ENCODE data around the gene CYP3A5.

CYP3A5 gene

DNA sequence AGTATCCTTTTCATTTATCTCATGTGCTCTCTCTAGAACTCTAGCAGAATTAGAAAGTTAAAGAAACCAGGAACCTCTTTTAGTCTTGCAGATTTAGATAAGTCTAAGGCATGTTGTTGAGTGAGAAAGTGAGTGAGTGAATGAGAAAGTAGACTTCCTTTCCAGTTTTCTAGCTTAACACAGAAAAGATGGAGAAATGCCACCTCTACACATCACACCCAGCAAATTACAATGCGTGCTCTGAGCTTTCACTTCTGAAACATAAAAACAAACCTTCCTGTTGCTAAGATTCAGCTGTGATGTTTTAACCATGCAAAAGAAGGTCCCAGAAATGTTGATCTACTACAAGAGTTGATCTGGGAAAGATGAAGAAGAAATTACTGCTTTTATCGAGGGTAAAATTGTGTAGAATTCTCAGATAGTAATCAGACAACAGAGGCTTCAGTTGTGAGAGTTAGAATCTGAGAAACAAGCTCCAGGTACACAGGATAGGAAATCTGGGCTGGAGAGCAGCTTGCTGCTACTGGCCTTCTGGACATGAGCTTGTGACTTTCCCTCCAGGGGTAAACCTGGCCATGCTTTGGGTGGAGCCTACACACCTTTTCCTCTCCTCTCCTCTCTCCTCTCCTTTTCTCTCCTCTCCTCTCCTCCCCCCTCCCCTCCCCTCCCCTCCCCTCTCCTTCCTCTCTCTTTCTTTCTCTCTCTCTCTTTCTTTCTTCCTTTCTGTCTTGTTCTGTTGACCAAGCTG is 4.6 kb downstream of the CYP3A5 start:
- POLR2A ChIA-PET = no interaction called here
- CTCF ChIA-PET = interaction anchor here (0.7 kb wide), 1 partner anchor 263 kb away, joined by 3 read pairs; no protein-coding TSS in a partner anchor
- Histone ChIP-seq H3K36me3 (ENCODE audit: control insufficient read depth in 2 of 2, insufficient read depth in 1 of 2, low read length in 2 of 2) (peaks cover 0 to 33% of the 10 kb centered on the region in 2 experiments; a peak in 1 of 3 replicates), H3K9me3 (ENCODE audit: control insufficient read depth, insufficient read depth, low read depth, low read length) (no peaks in the 10 kb centered on the region), H3K4me1 (ENCODE audit: control insufficient read depth, insufficient read depth, low read length) (peaks cover 5% of the 10 kb centered on the region), H3K27ac (ENCODE audit: extremely low read depth, low read depth, low read length) (no peak overlapping the region), H3K4me3 (ENCODE audit: low read depth, low read length) (no peak overlapping the region)
- TF ChIP-seq MYNN (tag by site-specific recombination; IDR thresholded peaks at IDR 0.05; ENCODE audit: borderline replicate concordance) (no peak), PRDM1 (tag by site-specific recombination; IDR thresholded peaks at IDR 0.05) (peak; percentile 83)

DNA sequence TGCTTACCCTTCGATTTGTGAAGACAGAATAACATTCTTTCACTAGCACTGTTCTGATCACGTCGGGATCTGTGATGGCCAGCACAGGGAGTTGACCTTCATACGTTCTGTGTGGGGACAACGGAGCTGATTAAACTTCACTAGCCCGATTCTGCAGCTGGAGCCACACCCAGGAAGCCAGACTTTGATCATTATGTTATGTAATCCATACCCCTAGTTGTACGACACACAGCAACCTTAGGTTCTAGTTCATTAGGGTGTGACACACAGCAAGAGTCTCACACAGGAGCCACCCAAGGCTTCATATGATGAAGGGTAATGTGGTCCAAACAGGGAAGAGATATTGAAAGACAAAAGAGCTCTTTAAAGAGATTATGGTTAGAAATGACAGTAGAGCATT is 7.2 kb downstream of the CYP3A5 start:
- TF ChIP-seq ZNF155 (tag by site-specific recombination; IDR thresholded peaks at IDR 0.05) (no peak), GLI4 (tag by site-specific recombination; IDR thresholded peaks at IDR 0.05) (no peak), TRIM28 (IDR thresholded peaks at IDR 0.05; ENCODE audit: borderline replicate concordance, low read length) (no peak), ZSCAN16 (tag by site-specific recombination; IDR thresholded peaks at IDR 0.05) (no peak), SCRT1 (tag by site-specific recombination; IDR thresholded peaks at IDR 0.05; ENCODE audit: borderline replicate concordance) (no peak), ZNF785 (tag by site-specific recombination; IDR thresholded peaks at IDR 0.05) (no peak), ZNF404 (tag by site-specific recombination; IDR thresholded peaks at IDR 0.05) (no peak), ZNF623 (tag by site-specific recombination; IDR thresholded peaks at IDR 0.05) (no peak), REPIN1 (tag by site-specific recombination; IDR thresholded peaks at IDR 0.05; ENCODE audit: low read depth) (no peak), GFI1B (tag by site-specific recombination; IDR thresholded peaks at IDR 0.05) (no peak)
- TF ChIP-seq, protein P1, sequence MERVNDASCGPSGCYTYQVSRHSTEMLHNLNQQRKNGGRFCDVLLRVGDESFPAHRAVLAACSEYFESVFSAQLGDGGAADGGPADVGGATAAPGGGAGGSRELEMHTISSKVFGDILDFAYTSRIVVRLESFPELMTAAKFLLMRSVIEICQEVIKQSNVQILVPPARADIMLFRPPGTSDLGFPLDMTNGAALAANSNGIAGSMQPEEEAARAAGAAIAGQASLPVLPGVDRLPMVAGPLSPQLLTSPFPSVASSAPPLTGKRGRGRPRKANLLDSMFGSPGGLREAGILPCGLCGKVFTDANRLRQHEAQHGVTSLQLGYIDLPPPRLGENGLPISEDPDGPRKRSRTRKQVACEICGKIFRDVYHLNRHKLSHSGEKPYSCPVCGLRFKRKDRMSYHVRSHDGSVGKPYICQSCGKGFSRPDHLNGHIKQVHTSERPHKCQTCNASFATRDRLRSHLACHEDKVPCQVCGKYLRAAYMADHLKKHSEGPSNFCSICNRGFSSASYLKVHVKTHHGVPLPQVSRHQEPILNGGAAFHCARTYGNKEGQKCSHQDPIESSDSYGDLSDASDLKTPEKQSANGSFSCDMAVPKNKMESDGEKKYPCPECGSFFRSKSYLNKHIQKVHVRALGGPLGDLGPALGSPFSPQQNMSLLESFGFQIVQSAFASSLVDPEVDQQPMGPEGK (tag by site-specific recombination; IDR thresholded peaks at IDR 0.05) = no peak
- TF ChIP-seq, protein P2, sequence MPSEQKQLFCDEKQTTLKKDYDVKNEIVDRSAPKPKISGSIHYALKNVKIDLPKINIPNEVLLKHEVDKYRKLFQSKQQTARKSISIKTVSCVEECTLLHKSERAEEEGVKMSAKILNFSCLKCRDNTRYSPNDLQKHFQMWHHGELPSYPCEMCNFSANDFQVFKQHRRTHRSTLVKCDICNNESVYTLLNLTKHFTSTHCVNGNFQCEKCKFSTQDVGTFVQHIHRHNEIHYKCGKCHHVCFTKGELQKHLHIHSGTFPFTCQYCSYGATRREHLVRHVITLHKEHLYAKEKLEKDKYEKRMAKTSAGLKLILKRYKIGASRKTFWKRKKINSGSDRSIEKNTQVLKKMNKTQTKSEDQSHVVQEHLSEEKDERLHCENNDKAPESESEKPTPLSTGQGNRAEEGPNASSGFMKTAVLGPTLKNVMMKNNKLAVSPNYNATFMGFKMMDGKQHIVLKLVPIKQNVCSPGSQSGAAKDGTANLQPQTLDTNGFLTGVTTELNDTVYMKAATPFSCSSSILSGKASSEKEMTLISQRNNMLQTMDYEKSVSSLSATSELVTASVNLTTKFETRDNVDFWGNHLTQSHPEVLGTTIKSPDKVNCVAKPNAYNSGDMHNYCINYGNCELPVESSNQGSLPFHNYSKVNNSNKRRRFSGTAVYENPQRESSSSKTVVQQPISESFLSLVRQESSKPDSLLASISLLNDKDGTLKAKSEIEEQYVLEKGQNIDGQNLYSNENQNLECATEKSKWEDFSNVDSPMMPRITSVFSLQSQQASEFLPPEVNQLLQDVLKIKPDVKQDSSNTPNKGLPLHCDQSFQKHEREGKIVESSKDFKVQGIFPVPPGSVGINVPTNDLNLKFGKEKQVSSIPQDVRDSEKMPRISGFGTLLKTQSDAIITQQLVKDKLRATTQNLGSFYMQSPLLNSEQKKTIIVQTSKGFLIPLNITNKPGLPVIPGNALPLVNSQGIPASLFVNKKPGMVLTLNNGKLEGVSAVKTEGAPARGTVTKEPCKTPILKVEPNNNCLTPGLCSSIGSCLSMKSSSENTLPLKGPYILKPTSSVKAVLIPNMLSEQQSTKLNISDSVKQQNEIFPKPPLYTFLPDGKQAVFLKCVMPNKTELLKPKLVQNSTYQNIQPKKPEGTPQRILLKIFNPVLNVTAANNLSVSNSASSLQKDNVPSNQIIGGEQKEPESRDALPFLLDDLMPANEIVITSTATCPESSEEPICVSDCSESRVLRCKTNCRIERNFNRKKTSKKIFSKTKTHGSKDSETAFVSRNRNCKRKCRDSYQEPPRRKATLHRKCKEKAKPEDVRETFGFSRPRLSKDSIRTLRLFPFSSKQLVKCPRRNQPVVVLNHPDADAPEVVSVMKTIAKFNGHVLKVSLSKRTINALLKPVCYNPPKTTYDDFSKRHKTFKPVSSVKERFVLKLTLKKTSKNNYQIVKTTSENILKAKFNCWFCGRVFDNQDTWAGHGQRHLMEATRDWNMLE (tag by site-specific recombination; conservative IDR thresholded peaks at IDR 0.05; ENCODE audit: low read depth) = no peak
- no peaks in the 10 kb centered on the region for H3K4me1 ChIP-seq (ENCODE audit: control insufficient read depth, insufficient read depth, low read length)
- CTCF ChIA-PET = no interaction called here
- H3K36me3 ChIP-seq (ENCODE audit: control insufficient read depth in 2 of 2, insufficient read depth in 1 of 2, low read length in 2 of 2) = peaks cover 0 to 36% of the 10 kb centered on the region in 2 experiments; a peak in 1 of 3 replicates
- no peak overlapping the region for H3K27ac ChIP-seq (ENCODE audit: extremely low read depth, low read depth, low read length)
- POLR2A ChIA-PET = no interaction called here
- no peak overlapping the region for H3K4me3 ChIP-seq (ENCODE audit: low read depth, low read length)
- H3K9me3 ChIP-seq (ENCODE audit: control insufficient read depth, insufficient read depth, low read depth, low read length) = no peaks in the 10 kb centered on the region

DNA sequence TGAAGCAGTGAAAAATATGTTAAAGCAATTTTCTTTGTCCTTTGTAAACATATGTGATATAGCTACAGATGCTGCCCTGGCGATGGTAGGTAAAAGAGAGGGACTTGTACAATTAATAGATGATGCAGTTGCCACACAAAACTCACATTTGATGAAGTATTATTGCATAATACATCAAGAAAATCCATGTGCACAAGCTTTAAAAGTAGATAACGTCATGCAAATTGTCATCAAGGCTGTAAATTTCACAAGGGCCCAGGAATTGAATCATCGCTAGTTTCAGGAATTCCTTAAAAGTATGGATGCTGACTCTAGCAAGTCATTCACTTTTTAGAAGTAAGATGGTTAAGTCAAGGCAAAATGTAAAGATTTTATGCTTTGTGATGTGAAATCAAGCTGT is 10.0 kb downstream of the CYP3A5 start:
- Histone ChIP-seq H3K36me3 (ENCODE audit: control insufficient read depth in 2 of 2, insufficient read depth in 1 of 2, low read length in 2 of 2) (peaks cover 0 to 36% of the 10 kb centered on the region in 2 experiments; a peak in 1 of 3 replicates), H3K9me3 (ENCODE audit: control insufficient read depth, insufficient read depth, low read depth, low read length) (no peaks in the 10 kb centered on the region), H3K4me3 (ENCODE audit: low read depth, low read length) (no peak overlapping the region), H3K27ac (ENCODE audit: extremely low read depth, low read depth, low read length) (no peak overlapping the region), H3K4me1 (ENCODE audit: control insufficient read depth, insufficient read depth, low read length) (no peaks in the 10 kb centered on the region)
- CTCF ChIA-PET = no interaction called here
- POLR2A ChIA-PET = no interaction called here
- TF ChIP-seq GFI1B (tag by site-specific recombination; IDR thresholded peaks at IDR 0.05) = no peak
- no peak for TF ChIP-seq MEIS1 (CRISPR knock-in tag; IDR thresholded peaks at IDR 0.05; ENCODE audit: borderline replicate concordance)
- no peak for TF ChIP-seq ZNF16 (tag by site-specific recombination; IDR thresholded peaks at IDR 0.05; ENCODE audit: low read depth)
- TF ChIP-seq HOXA7 (CRISPR knock-in tag; IDR thresholded peaks at IDR 0.05; ENCODE audit: borderline replicate concordance) = no peak
- TF ChIP-seq ZNF366 (tag by site-specific recombination; conservative IDR thresholded peaks at IDR 0.05) = no peak
- TF ChIP-seq KLF1 (tag by site-specific recombination; IDR thresholded peaks at IDR 0.05) = no peak
- peak; percentile 64; the same call in 1 of the 2 replicates for TF ChIP-seq ZNF664 (tag by site-specific recombination; IDR thresholded peaks at IDR 0.05)
- TF ChIP-seq, protein P3, sequence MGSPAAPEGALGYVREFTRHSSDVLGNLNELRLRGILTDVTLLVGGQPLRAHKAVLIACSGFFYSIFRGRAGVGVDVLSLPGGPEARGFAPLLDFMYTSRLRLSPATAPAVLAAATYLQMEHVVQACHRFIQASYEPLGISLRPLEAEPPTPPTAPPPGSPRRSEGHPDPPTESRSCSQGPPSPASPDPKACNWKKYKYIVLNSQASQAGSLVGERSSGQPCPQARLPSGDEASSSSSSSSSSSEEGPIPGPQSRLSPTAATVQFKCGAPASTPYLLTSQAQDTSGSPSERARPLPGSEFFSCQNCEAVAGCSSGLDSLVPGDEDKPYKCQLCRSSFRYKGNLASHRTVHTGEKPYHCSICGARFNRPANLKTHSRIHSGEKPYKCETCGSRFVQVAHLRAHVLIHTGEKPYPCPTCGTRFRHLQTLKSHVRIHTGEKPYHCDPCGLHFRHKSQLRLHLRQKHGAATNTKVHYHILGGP (tag by site-specific recombination; IDR thresholded peaks at IDR 0.05) = peak; percentile 85
